Brain microvascular endothelial cell (primary cell): Measurements from ENCODE around the gene LRRC4.

ENCODE experiments used
- DNase-seq: peaks from one replicate; pipeline ENCODE4 v3.0.0-alpha.2; 2020
- H3K27ac ChIP-seq: fragments of 250-450 bp; sonication (Bioruptor Pico); 2 replicates; pipeline ENCODE4 v1.5.1; 2020; ENCODE audit warnings: mild to moderate bottlenecking, moderate library complexity
- H3K27me3 ChIP-seq: fragments of 250-450 bp; sonication (Bioruptor Pico); replicated peaks from 2 replicates; pipeline ENCODE4 v1.5.1; 2020; ENCODE audit warnings: mild to moderate bottlenecking
- H3K36me3 ChIP-seq: fragments of 250-450 bp; sonication (Bioruptor Pico); replicated peaks from 2 replicates; pipeline ENCODE4 v1.5.1; 2020; ENCODE audit warnings: mild to moderate bottlenecking
- H3K4me3 ChIP-seq: 2 replicates; pipeline ENCODE4 v1.5.1; 2011; ENCODE audit warnings: low read depth, mild to moderate bottlenecking, control low read depth, low read length, moderate library complexity
- in situ Hi-C: cut with HindIII; loops from 2 replicates; pipeline ENCODE4 v1.10.0; 2017; ENCODE audit warnings: low sequenced_read_pairs, low pct_ligation_motif_present
- TF ChIP-seq, protein P1 (sequence below): IDR thresholded peaks from 2 replicates; pipeline ENCODE4 v1.5.1; 2011; ENCODE audit warnings: low read depth, mild to moderate bottlenecking, moderate library complexity, low read length, control low read depth, inconsistent platforms; ENCODE audit errors: missing control alignments

Gene LRRC4

DNA sequence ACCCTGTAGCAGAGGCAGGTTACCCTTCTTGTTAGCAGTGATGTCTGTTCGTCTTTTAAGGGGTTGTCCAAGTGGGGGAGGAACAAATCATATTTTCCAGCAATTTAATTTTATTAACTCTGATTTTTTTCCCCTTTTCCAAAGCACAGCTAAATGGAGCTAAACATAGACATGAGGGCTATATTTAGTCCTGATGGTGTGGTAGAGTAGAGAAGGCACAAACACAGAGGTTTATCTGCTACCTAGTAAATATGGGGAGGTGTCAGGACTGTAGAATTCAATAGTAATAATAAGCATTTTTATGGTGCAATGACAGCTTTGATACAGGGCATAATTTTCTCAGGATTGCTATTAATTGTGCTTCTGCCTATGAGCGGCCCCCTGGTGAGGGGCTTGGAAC lies 22.5 kb downstream of the LRRC4 start:
- Histone ChIP-seq H3K36me3 (no peaks in the 10 kb centered on the region), H3K27me3 (no peaks in the 10 kb centered on the region), H3K27ac (no peak overlapping the region), H3K4me3 (no peak overlapping the region)
- in situ Hi-C loops, result no loop called here
- TF ChIP-seq, protein P1, sequence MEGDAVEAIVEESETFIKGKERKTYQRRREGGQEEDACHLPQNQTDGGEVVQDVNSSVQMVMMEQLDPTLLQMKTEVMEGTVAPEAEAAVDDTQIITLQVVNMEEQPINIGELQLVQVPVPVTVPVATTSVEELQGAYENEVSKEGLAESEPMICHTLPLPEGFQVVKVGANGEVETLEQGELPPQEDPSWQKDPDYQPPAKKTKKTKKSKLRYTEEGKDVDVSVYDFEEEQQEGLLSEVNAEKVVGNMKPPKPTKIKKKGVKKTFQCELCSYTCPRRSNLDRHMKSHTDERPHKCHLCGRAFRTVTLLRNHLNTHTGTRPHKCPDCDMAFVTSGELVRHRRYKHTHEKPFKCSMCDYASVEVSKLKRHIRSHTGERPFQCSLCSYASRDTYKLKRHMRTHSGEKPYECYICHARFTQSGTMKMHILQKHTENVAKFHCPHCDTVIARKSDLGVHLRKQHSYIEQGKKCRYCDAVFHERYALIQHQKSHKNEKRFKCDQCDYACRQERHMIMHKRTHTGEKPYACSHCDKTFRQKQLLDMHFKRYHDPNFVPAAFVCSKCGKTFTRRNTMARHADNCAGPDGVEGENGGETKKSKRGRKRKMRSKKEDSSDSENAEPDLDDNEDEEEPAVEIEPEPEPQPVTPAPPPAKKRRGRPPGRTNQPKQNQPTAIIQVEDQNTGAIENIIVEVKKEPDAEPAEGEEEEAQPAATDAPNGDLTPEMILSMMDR, result no peak
- DNase-seq, result no peak

DNA sequence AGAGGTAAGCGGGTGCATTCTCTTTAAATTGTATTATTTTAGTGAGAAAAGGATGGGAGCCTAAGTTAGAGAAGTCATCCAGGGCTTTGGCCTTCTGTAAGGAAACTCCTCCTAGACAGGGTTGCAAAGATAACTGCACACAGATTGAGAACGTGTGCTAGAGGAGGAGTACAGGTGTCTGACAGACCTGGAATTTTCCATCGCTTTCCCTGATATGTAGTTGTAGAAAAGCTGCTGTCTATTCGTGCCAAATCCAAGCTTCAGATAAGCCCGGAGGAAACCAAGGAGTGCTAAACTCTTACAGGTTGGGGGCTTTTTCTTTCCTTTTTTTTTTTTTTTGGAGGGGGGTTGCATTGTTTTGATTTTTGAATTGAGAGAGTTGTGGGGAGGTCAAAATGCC lies 23.1 kb downstream of the LRRC4 start:
- H3K27ac ChIP-seq, result no peak overlapping the region
- H3K27me3 ChIP-seq, result no peaks in the 10 kb centered on the region
- TF ChIP-seq, protein P1, result no peak
- no peak for DNase-seq
- in situ Hi-C loops, result no loop called here
- no peak overlapping the region for H3K4me3 ChIP-seq
- H3K36me3 ChIP-seq, result peaks cover 2% of the 10 kb centered on the region

DNA sequence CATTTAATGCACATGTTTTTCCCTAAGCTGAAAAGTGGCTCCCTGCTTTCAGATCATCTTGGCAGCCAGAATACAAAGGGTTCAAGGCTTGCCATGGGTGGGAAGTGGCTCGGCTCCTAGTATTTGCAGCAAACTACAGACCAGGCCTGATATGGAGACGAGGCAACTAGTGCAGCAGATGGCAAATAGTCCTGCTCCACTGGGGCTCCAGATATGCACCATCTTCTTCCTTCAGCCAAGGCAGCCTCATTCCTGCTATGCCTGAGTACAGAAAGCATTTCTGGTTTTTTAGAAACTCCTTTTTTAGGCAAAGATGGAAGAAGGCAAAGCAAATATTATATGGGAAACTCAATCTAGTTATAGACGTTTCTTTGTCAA lies 23.9 kb downstream of the LRRC4 start:
- H3K27ac ChIP-seq, result no peak overlapping the region
- in situ Hi-C loops, result no loop called here
- TF ChIP-seq, protein P1, result no peak
- H3K36me3 ChIP-seq, result peaks cover 2% of the 10 kb centered on the region
- H3K27me3 ChIP-seq, result no peaks in the 10 kb centered on the region
- DNase-seq, result no peak
- no peak overlapping the region for H3K4me3 ChIP-seq

DNA sequence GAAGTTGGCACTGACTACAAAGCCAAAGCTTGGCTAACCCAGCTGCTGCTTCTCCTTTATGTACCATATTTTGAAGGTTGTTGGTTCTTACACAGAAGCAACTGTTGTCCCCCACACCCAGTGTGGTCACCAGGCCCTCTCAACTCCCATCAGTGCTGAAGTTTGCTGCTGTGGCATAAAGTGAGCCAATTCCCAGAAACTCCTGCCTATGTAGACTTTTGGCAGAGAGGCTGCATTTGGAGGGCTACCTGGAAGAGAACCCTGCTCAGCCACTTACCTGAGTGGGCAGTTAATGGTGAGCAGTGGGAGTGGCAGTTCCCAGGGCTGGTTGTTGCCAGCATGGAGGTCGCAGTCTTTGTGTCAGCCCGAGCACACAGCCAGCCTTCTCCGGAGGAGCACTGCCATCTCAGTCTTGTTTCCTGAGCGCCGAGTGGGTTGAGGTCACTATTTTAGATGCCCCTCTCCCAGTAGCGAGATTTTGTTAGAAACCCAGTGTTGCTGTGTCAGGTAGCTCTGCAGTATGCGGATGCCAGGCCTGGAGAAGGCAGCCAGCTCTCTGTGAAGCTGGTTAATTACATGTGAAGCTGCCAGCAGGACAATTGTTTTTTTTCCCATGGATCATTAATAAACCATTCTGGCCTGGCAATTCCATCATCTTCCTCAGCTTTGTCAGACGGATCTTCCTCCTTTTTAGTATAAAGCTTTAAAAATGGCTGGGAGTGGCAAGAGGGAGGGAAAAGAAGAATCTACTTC lies 24.5 kb downstream of the LRRC4 start:
- in situ Hi-C loops, result no loop called here
- Histone ChIP-seq H3K36me3 (peaks cover 2% of the 10 kb centered on the region), H3K27ac (no peak overlapping the region), H3K27me3 (no peaks in the 10 kb centered on the region), H3K4me3 (no peak overlapping the region)
- no peak for DNase-seq
- TF ChIP-seq, protein P1, result no peak

DNA sequence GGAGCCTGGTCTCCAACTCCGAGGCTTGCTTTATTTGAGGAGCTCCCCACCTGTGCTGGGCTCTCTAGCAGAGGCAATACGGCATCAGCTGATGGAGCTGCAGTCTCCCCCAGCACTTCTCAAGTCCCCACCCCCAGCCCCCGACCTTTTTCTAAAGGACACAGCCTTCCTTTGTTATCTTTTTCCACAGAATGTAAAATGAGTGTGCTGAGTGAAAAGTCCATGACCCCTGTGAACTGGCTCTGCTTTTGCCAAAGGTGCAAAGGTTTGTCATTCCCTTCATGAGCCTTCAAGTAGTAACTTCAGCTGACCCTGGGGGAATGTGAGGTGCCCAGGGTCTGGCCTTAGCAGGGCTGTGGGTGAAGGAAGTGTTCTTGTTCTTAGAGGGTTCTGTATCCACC lies 25.5 kb downstream of the LRRC4 start:
- Histone ChIP-seq H3K36me3 (peaks cover 7% of the 10 kb centered on the region), H3K4me3 (no peak overlapping the region), H3K27me3 (no peaks in the 10 kb centered on the region), H3K27ac (no peak overlapping the region)
- in situ Hi-C loops, result no loop called here
- DNase-seq, result no peak
- TF ChIP-seq, protein P1, result no peak

DNA sequence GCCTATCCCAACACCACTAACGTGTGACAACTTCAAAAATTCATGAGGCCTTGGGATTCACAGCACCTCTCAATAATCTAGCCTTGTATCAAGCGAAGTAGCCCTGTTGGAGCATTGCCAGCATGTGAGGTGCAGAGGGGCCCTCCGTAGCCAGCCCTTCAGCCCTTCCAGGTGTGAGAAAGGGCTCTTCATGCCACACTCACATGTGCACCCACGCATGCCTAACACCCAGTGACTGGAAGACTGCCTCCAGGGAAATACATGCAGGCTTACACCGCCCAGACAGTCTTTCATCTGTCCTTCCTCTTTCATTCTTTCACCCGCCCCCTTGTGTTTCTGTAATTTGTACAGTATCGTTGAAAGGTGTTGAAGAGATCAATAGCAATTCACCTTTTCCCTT lies 26.1 kb downstream of the LRRC4 start:
- H3K36me3 ChIP-seq, result peaks cover 13% of the 10 kb centered on the region
- H3K4me3 ChIP-seq, result no peak overlapping the region
- no peaks in the 10 kb centered on the region for H3K27me3 ChIP-seq
- in situ Hi-C loops, result no loop called here
- no peak for DNase-seq
- H3K27ac ChIP-seq, result no peak overlapping the region
- TF ChIP-seq, protein P1, result no peak
